HCT116 (cell line): ENCODE results near the gene TNS2. TPM values are rescaled to one million over a fixed set of nuclear protein-coding genes. Genes with fewer than 3 reads are reported as not detected.

Experiments used
- ATAC-seq: fragments of 200-7000 bp; cut with Tn5 transposase; 2 replicates; pipeline ENCODE4 v1.9.1; 2020; ENCODE audit warnings: mild to moderate bottlenecking, moderate library complexity
- BruUV-seq: library from RNA; stranded (reverse); fragments of 400-500 nt; replicated peaks from 2 replicates; lab custom pipeline; 2021; lab: Mats Ljungman, UMichigan
- CTCF ChIA-PET: fragments of 300-600 bp; sonication (Branson Sonifier 250); formaldehyde crosslinking; loops from one replicate; lab custom pipeline; 2021; ENCODE audit warnings: antibody characterized with exemption; lab: Charles Lee
- POLR2A ChIA-PET: fragments of 300-600, 350-600 bp; sonication (Branson Sonifier 250); formaldehyde crosslinking; loops from one replicate; lab custom pipeline; 2021; ENCODE audit warnings: antibody characterized with exemption; lab: Charles Lee
- RAD21 ChIA-PET, 2 experiments: fragments of 300-600 bp; sonication (Branson Sonifier 250); formaldehyde crosslinking; loops; one replicate each; lab custom pipeline; 2023; ENCODE audit warnings: low total read pairs in 2 of 2; ENCODE audit not compliant: uncharacterized antibody in 2 of 2, unreplicated experiment in 2 of 2, low non-redundant PET in 1 of 2; lab: Charles Lee
- DNase-seq: peaks from one replicate; pipeline ENCODE4 v3.0.0-alpha.2; 2010; ENCODE audit warnings: low read depth, low spot score
- H2AFZ ChIP-seq: fragments of 200-600 bp; shearing (Covaris generic), sonication (generic); 2 replicates; pipeline ENCODE4 v1.6.1; 2017; ENCODE audit warnings: low read depth, mixed run types, mixed read lengths, antibody characterized with exemption, low read length; ENCODE audit not compliant: poor library complexity, severe bottlenecking
- H3K27ac ChIP-seq: 2 replicates; pipeline ENCODE4 v1.5.1; 2012; ENCODE audit warnings: low read depth, low read length
- H3K27me3 ChIP-seq: fragments of 200-600 bp; sonication (generic); 2 replicates; pipeline ENCODE4 v1.6.1; 2016; ENCODE audit warnings: mixed run types, low read length, mixed read lengths; ENCODE audit not compliant: insufficient read depth
- H3K36me3 ChIP-seq, 2 experiments: fragments of 200-500 bp in 1 of 2; fragments of 200-600 bp in 1 of 2; sonication (Bioruptor generic) in 1 of 2; sonication (generic) in 1 of 2; 2 replicates each; pipeline versions ENCODE4 v1.5.1 to v1.6.1; 2014 to 2016; ENCODE audit warnings: low read length in 2 of 2, inconsistent platforms in 1 of 2, mixed read lengths in 1 of 2, mixed run types in 1 of 2; ENCODE audit not compliant: insufficient read depth in 2 of 2, control insufficient read depth in 1 of 2
- H3K4me1 ChIP-seq, 2 experiments: fragments of 200-600 bp in 1 of 2; sonication (generic) in 1 of 2; 2 replicates each; pipeline versions ENCODE4 v1.5.1 to v1.6.1; 2012 to 2017; ENCODE audit warnings: low read length in 2 of 2, inconsistent platforms in 1 of 2, mild to moderate bottlenecking in 1 of 2, mixed read lengths in 1 of 2, mixed run types in 1 of 2, moderate library complexity in 1 of 2; ENCODE audit not compliant: insufficient read depth in 2 of 2, control insufficient read depth in 1 of 2
- H3K4me2 ChIP-seq: fragments of 200-600 bp; sonication (generic); 2 replicates; pipeline ENCODE4 v1.6.1; 2017; ENCODE audit warnings: mixed run types, low read length, mixed read lengths
- H3K4me3 ChIP-seq, 2 experiments: fragments of 200-600 bp in 1 of 2; sonication (generic) in 1 of 2; replicated peaks in 1 of 2; 2 replicates each; pipeline ENCODE4 v1.5.1; 2011 to 2016; ENCODE audit warnings: low read length in 2 of 2, control low read depth in 1 of 2, low read depth in 1 of 2, mild to moderate bottlenecking in 1 of 2, mixed read lengths in 1 of 2, mixed run types in 1 of 2
- H3K79me2 ChIP-seq: fragments of 200-600 bp; sonication (generic); 2 replicates; pipeline ENCODE4 v1.6.1; 2017; ENCODE audit warnings: mild to moderate bottlenecking, mixed run types, low read length, moderate library complexity, mixed read lengths; ENCODE audit not compliant: insufficient read depth
- H3K9ac ChIP-seq: fragments of 200-600 bp; sonication (generic); 2 replicates; pipeline ENCODE4 v1.6.1; 2016; ENCODE audit warnings: low read length, mixed read lengths
- H3K9me2 ChIP-seq: fragments of 200-600 bp; sonication (generic), shearing (Covaris generic); 2 replicates; pipeline ENCODE4 v1.6.1; 2017; ENCODE audit warnings: mixed run types, mild to moderate bottlenecking, moderate library complexity; ENCODE audit not compliant: insufficient read depth
- H3K9me3 ChIP-seq, 2 experiments: fragments of 200-500 bp in 1 of 2; fragments of 200-600 bp in 1 of 2; sonication (Bioruptor generic) in 1 of 2; sonication (generic) in 1 of 2; 2 replicates each; pipeline ENCODE4 v1.6.1; 2014 to 2017; ENCODE audit warnings: low read length in 2 of 2, mixed read lengths in 2 of 2, inconsistent platforms in 1 of 2, low read depth in 1 of 2, mild to moderate bottlenecking in 1 of 2, mixed run types in 1 of 2, moderate library complexity in 1 of 2; ENCODE audit not compliant: control insufficient read depth in 1 of 2, insufficient read depth in 1 of 2
- H4K20me1 ChIP-seq: fragments of 200-600 bp; sonication (generic), shearing (Covaris generic); 2 replicates; pipeline ENCODE4 v1.6.1; 2017; ENCODE audit warnings: mixed run types, mild to moderate bottlenecking, moderate library complexity; ENCODE audit not compliant: insufficient read depth
- ATF3 ChIP-seq: IDR thresholded peaks from 2 replicates; pipeline ENCODE4 v1.6.1; 2012
- CBX3 ChIP-seq: IDR thresholded peaks from 2 replicates; pipeline ENCODE4 v1.6.1; 2012; ENCODE audit warnings: low read depth
- CTCF ChIP-seq, 3 experiments: fragments of 200-600 bp in 1 of 3; sonication (generic) in 1 of 3; IDR thresholded peaks in 2 of 3; conservative IDR thresholded peaks in 1 of 3; 2 replicates each; pipeline ENCODE4 v1.5.1; 2012 to 2017; ENCODE audit warnings: low read depth in 2 of 3, low read length in 2 of 3, antibody characterized with exemption in 1 of 3, borderline replicate concordance in 1 of 3, control low read depth in 1 of 3, mild to moderate bottlenecking in 1 of 3, mixed read lengths in 1 of 3, mixed run types in 1 of 3, moderate library complexity in 1 of 3; ENCODE audit not compliant: insufficient read depth in 1 of 3
- ELF1 ChIP-seq: IDR thresholded peaks from 2 replicates; pipeline ENCODE4 v1.6.1; 2012; ENCODE audit warnings: low read depth, borderline replicate concordance
- EZH2 ChIP-seq: fragments of 200-600 bp; sonication (generic); IDR thresholded peaks from 2 replicates; pipeline ENCODE4 v1.6.1; 2017; ENCODE audit warnings: antibody characterized with exemption, mixed run types
- EZH2phosphoT487 ChIP-seq: fragments of 200-600 bp; IDR thresholded peaks from 2 replicates; pipeline ENCODE4 v1.6.1; 2018; ENCODE audit warnings: antibody characterized with exemption, borderline replicate concordance
- FOSL1 ChIP-seq: IDR thresholded peaks from 2 replicates; pipeline ENCODE4 v1.6.1; 2012; ENCODE audit warnings: low read depth
- JUND ChIP-seq: IDR thresholded peaks from 2 replicates; pipeline ENCODE4 v1.6.1; 2012
- MAX ChIP-seq: IDR thresholded peaks from 2 replicates; pipeline ENCODE4 v1.6.1; 2012
- POLR2A ChIP-seq: IDR thresholded peaks from 2 replicates; pipeline ENCODE4 v1.7.0; 2011; ENCODE audit warnings: borderline replicate concordance; ENCODE audit not compliant: insufficient read depth, insufficient read length; ENCODE audit errors: extremely low read depth
- POLR2AphosphoS5 ChIP-seq: IDR thresholded peaks from 2 replicates; pipeline ENCODE4 v1.6.1; 2011; ENCODE audit warnings: mild to moderate bottlenecking, low read depth, low read length, moderate library complexity
- RAD21 ChIP-seq: IDR thresholded peaks from 2 replicates; pipeline ENCODE4 v1.6.1; 2012; ENCODE audit warnings: low read depth, mild to moderate bottlenecking
- SIN3A ChIP-seq: IDR thresholded peaks from 2 replicates; pipeline ENCODE4 v1.6.1; 2012; ENCODE audit warnings: low read depth
- SP1 ChIP-seq: IDR thresholded peaks from 2 replicates; pipeline ENCODE4 v1.6.1; 2012; ENCODE audit warnings: low read depth
- SRF ChIP-seq: IDR thresholded peaks from 2 replicates; pipeline ENCODE4 v1.6.1; 2012; ENCODE audit warnings: low read depth
- ZNF274 ChIP-seq: fragments of 200-500 bp; sonication (Bioruptor generic); IDR thresholded peaks from 2 replicates; pipeline ENCODE4 v1.6.1; 2014; ENCODE audit warnings: mild to moderate bottlenecking, low read depth, low read length, inconsistent platforms
- intact Hi-C: fragments of 100-400 bp; cut with micrococcal nuclease; formaldehyde crosslinking; loops from 2 replicates; pipeline ENCODE4 v1.10.0; 2022
- total RNA-seq: library from RNA; stranded (reverse); gene quantifications from one replicate; pipeline ENCODE4 v1.2.1, GENCODE V29; 2021; ENCODE audit not compliant: unreplicated experiment
- TF ChIP-seq, protein P1 (sequence below): IDR thresholded peaks from 2 replicates; pipeline ENCODE4 v1.6.1; 2011; ENCODE audit warnings: mild to moderate bottlenecking, low read length, moderate library complexity; ENCODE audit not compliant: insufficient replicate concordance; ENCODE audit errors: extremely low read depth
- TF ChIP-seq, protein P2 (sequence below): IDR thresholded peaks from 2 replicates; pipeline ENCODE4 v1.6.1; 2012; ENCODE audit warnings: low read depth

TNS2 gene
- total RNA-seq, 1 experiment from 2014 or later: 25.7 TPM

DNA sequence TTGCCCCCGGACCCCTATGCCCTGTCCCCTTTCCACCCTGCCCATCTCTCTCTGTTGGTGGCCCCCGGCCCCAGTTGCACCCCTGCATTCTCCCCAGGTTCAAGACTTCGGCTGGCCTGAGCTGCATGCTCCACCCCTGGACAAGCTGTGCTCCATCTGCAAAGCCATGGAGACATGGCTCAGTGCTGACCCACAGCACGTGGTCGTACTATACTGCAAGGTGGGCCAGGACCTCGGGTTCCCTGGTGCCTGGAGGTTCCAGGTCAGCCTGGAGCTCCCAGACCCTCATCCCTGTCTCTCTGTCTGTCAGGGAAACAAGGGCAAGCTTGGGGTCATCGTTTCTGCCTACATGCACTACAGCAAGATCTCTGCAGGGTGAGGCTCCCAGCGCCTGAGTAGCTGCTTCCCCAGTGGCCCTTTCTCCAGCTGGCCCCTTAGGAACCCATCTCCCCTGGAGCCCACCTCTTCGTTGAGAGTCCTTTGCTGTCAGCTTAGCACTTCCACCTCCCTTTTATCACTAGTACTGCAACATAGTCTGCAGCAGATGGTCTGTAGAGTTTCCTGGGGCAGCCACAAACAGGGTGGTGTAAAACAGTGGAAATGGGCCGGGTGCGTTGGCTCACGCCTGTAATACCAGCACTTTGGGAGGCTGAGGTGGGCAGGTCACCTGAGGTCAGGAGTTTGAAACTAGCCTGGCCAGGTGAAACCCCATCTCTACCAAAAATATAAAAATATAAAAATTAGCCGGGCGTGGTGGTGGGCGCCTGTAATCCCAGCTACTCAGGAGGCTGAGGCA is 5.8 kb downstream of the TNS2 start:
- Histone ChIP-seq H3K4me2 (peak overlapping the region; percentile 97; the same call in 1 of the 2 replicates), H3K9me2 (no peaks in the 10 kb centered on the region), H3K27ac (no peak overlapping the region), H3K36me3 (no peaks in the 10 kb centered on the region), H3K4me1 (peaks cover 31 to 46% of the 10 kb centered on the region in 2 experiments), H3K4me3 (no peak overlapping the region), H3K9ac (no peak overlapping the region), H3K79me2 (peaks cover 16% of the 10 kb centered on the region; the same call in 1 of the 2 replicates), H3K9me3 (no peaks in the 10 kb centered on the region), H2AFZ (no peak overlapping the region), H3K27me3 (no peaks in the 10 kb centered on the region), H4K20me1 (no peaks in the 10 kb centered on the region)
- no peak for TF ChIP-seq POLR2AphosphoS5
- TF ChIP-seq EZH2phosphoT487: no peak
- no peak for TF ChIP-seq RAD21
- no peak for TF ChIP-seq ZNF274
- TF ChIP-seq ELF1: no peak
- TF ChIP-seq, protein P1, sequence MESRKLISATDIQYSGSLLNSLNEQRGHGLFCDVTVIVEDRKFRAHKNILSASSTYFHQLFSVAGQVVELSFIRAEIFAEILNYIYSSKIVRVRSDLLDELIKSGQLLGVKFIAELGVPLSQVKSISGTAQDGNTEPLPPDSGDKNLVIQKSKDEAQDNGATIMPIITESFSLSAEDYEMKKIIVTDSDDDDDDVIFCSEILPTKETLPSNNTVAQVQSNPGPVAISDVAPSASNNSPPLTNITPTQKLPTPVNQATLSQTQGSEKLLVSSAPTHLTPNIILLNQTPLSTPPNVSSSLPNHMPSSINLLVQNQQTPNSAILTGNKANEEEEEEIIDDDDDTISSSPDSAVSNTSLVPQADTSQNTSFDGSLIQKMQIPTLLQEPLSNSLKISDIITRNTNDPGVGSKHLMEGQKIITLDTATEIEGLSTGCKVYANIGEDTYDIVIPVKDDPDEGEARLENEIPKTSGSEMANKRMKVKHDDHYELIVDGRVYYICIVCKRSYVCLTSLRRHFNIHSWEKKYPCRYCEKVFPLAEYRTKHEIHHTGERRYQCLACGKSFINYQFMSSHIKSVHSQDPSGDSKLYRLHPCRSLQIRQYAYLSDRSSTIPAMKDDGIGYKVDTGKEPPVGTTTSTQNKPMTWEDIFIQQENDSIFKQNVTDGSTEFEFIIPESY: no peak
- no peak for TF ChIP-seq POLR2A
- TF ChIP-seq, protein P2, sequence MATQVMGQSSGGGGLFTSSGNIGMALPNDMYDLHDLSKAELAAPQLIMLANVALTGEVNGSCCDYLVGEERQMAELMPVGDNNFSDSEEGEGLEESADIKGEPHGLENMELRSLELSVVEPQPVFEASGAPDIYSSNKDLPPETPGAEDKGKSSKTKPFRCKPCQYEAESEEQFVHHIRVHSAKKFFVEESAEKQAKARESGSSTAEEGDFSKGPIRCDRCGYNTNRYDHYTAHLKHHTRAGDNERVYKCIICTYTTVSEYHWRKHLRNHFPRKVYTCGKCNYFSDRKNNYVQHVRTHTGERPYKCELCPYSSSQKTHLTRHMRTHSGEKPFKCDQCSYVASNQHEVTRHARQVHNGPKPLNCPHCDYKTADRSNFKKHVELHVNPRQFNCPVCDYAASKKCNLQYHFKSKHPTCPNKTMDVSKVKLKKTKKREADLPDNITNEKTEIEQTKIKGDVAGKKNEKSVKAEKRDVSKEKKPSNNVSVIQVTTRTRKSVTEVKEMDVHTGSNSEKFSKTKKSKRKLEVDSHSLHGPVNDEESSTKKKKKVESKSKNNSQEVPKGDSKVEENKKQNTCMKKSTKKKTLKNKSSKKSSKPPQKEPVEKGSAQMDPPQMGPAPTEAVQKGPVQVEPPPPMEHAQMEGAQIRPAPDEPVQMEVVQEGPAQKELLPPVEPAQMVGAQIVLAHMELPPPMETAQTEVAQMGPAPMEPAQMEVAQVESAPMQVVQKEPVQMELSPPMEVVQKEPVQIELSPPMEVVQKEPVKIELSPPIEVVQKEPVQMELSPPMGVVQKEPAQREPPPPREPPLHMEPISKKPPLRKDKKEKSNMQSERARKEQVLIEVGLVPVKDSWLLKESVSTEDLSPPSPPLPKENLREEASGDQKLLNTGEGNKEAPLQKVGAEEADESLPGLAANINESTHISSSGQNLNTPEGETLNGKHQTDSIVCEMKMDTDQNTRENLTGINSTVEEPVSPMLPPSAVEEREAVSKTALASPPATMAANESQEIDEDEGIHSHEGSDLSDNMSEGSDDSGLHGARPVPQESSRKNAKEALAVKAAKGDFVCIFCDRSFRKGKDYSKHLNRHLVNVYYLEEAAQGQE: no peak
- TF ChIP-seq EZH2: no peak
- TF ChIP-seq FOSL1: no peak
- TF ChIP-seq SIN3A: no peak
- no peak for TF ChIP-seq SRF
- no peak for TF ChIP-seq ATF3
- TF ChIP-seq MAX: no peak
- TF ChIP-seq SP1: no peak
- no peak for TF ChIP-seq CTCF (IDR thresholded peaks at IDR 0.05 in 2 of 3, conservative IDR thresholded peaks at IDR 0.05 in 1 of 3; ENCODE audit: borderline replicate concordance in 1 of 3, insufficient read depth in 1 of 3, low read depth in 2 of 3, low read length in 2 of 3)
- TF ChIP-seq CBX3: no peak
- no peak for TF ChIP-seq JUND
- DNase-seq: no peak
- intact Hi-C loops: no loop called here
- ChIA-PET POLR2A (interaction anchor here (0.9 to 2.4 kb wide), 3 partner anchors 8 to 50 kb away, joined by 3 to 14 read pairs (median 4); partner anchors contain the start of gene EIF4B), RAD21 (interaction anchor here in 1 of 2 experiments (1.9 kb wide), 1 partner anchor 10 kb away, joined by 9 read pairs; no protein-coding TSS in a partner anchor), CTCF (interaction anchor here (2.4 to 3.5 kb wide), 2 partner anchors 10 to 171 kb away, joined by 5 to 36 read pairs; no protein-coding TSS in a partner anchor)
- ATAC-seq: no peak
- no TSS peak for BruUV-seq
